HL-60 (cell line): ENCODE data around the gene CHST11.

ENCODE experiments used
- DNase-seq, 2 experiments: peaks; one replicate each; pipeline ENCODE4 v3.0.0-alpha.2; 2010 to 2020; ENCODE audit warnings: low read depth in 1 of 2, low spot score in 1 of 2
- H3K27ac ChIP-seq: fragments of 250-450 bp; sonication (Bioruptor Pico); replicated peaks from 2 replicates; pipeline ENCODE4 v1.5.1; 2020; ENCODE audit warnings: mild to moderate bottlenecking, moderate library complexity
- H3K27me3 ChIP-seq: fragments of 250-450 bp; sonication (Bioruptor Pico); 2 replicates; pipeline ENCODE4 v1.5.1; 2021; ENCODE audit warnings: mild to moderate bottlenecking, moderate library complexity; ENCODE audit not compliant: insufficient read depth, poor library complexity, severe bottlenecking
- H3K4me3 ChIP-seq: replicated peaks from 2 replicates; pipeline ENCODE4 v1.5.1; 2011; ENCODE audit warnings: mild to moderate bottlenecking, control low read depth, low read length; ENCODE audit not compliant: insufficient read depth
- CTCF ChIP-seq: IDR thresholded peaks from one replicate; pipeline ENCODE4 v1.5.1; 2011; ENCODE audit warnings: low read length, control low read depth, inconsistent platforms; ENCODE audit not compliant: insufficient read depth
- GABPA ChIP-seq: IDR thresholded peaks from 2 replicates; pipeline ENCODE4 v1.6.1; 2012; ENCODE audit warnings: low read depth
- POLR2AphosphoS5 ChIP-seq: IDR thresholded peaks from 2 replicates; pipeline ENCODE4 v1.6.1; 2012; ENCODE audit warnings: low read depth
- REST ChIP-seq: IDR thresholded peaks from 2 replicates; pipeline ENCODE4 v1.6.1; 2012; ENCODE audit warnings: low read depth; ENCODE audit not compliant: insufficient replicate concordance
- SPI1 ChIP-seq: IDR thresholded peaks from 2 replicates; pipeline ENCODE4 v1.6.1; 2012; ENCODE audit warnings: low read depth, mild to moderate bottlenecking, borderline replicate concordance

Gene CHST11

GRCh38 chr12:104651811-104652210, 195.1 kb downstream of the CHST11 start:
- TF ChIP-seq SPI1, result peak; percentile 78
- no peak for TF ChIP-seq REST
- TF ChIP-seq POLR2AphosphoS5, result no peak
- no peak for TF ChIP-seq GABPA
- no peak for TF ChIP-seq CTCF
- Histone ChIP-seq H3K4me3 (no peak overlapping the region), H3K27ac (no peak overlapping the region; the same call in 1 of the 2 replicates), H3K27me3 (no peaks in the 10 kb centered on the region)
- peak in 1 of 2 experiments; percentile 30 for DNase-seq

GRCh38 chr12:104652358-104652757, 195.6 kb downstream of the CHST11 start:
- Histone ChIP-seq H3K27me3 (no peaks in the 10 kb centered on the region), H3K4me3 (no peak overlapping the region), H3K27ac (peak overlapping the region; percentile 59)
- DNase-seq, result no peak
- no peak for TF ChIP-seq REST
- TF ChIP-seq SPI1, result no peak
- TF ChIP-seq GABPA, result no peak

GRCh38 chr12:104652910-104653309, 196.2 kb downstream of the CHST11 start:
- Histone ChIP-seq H3K27me3 (no peaks in the 10 kb centered on the region), H3K4me3 (no peak overlapping the region), H3K27ac (peak overlapping the region; percentile 59)
- TF ChIP-seq SPI1, result no peak
- no peak for TF ChIP-seq CTCF
- TF ChIP-seq GABPA, result no peak
- TF ChIP-seq POLR2AphosphoS5, result no peak
- TF ChIP-seq REST, result no peak
- DNase-seq, result peak; percentile 74 to 80
